Kidney (tissue), 14 donors: ENCODE data around the gene FBXW9. TPM values are rescaled to one million over a fixed set of nuclear protein-coding genes. Genes with fewer than 3 reads are reported as not detected.

Experiments used
- DNase-seq, 5 donors: peaks; one replicate each; pipeline ENCODE4 v3.0.0-alpha.2; 2013 to 2020
- FAIRE-seq: peaks from 2 replicates; lab custom pipeline; 2012; peaks lifted over from hg19 to GRCh38; lab: Jason Lieb, UNC
- H3K27ac ChIP-seq, 2 donors: one replicate each; pipeline ENCODE4 v1.7.0; 2013; ENCODE audit warnings: low read depth in 2 of 2, low read length in 2 of 2, inconsistent platforms in 1 of 2
- H3K27me3 ChIP-seq: one replicate; pipeline ENCODE4 v1.7.1; 2013; ENCODE audit warnings: low read length, inconsistent platforms; ENCODE audit not compliant: control insufficient read depth, insufficient read depth
- H3K36me3 ChIP-seq, 3 donors: one replicate each; pipeline versions ENCODE4 v1.7.0 to v1.7.1; 2013; ENCODE audit warnings: low read length in 3 of 3, control low read depth in 1 of 3, inconsistent platforms in 1 of 3; ENCODE audit not compliant: insufficient read depth in 3 of 3, control insufficient read depth in 2 of 3
- H3K4me1 ChIP-seq, 3 donors: one replicate each; pipeline versions ENCODE4 v1.7.0 to v1.7.1; 2013; ENCODE audit warnings: low read length in 3 of 3, inconsistent platforms in 1 of 3, low read depth in 1 of 3; ENCODE audit not compliant: control insufficient read depth in 2 of 3, insufficient read depth in 2 of 3
- H3K4me3 ChIP-seq, 3 donors: one replicate each; pipeline versions ENCODE4 v1.7.0 to v1.8.1; 2013; ENCODE audit warnings: low read length in 3 of 3, control low read depth in 1 of 3, inconsistent platforms in 1 of 3
- H3K9ac ChIP-seq, 3 donors: one replicate each; pipeline versions ENCODE4 v1.7.0 to v1.7.1; 2013; ENCODE audit warnings: low read length in 3 of 3, control low read depth in 1 of 3, inconsistent platforms in 1 of 3
- H3K9me3 ChIP-seq, 3 donors: one replicate each; pipeline versions ENCODE4 v1.7.0 to v1.7.1; 2013; ENCODE audit warnings: low read length in 3 of 3, control low read depth in 1 of 3, inconsistent platforms in 1 of 3; ENCODE audit not compliant: control insufficient read depth in 2 of 3, insufficient read depth in 1 of 3
- intact Hi-C: fragments of 100-400 bp; cut with DNase I; formaldehyde crosslinking; loops from one replicate; pipeline ENCODE4 v1.11.1; 2022
- polyA plus RNA-seq: library from polyadenylated mRNA; stranded (reverse); fragments of 350-450 nt; fragmentation: Illumina TruSeq; extraction: RNeasy Lipid Tissue Mini Kit (QIAGEN cat#74804); gene quantifications from one replicate; pipeline ENCODE4 v1.2.3, GENCODE V29; 2014; ENCODE audit warnings: low read depth, low replicate concordance; ENCODE audit not compliant: insufficient read depth
- total RNA-seq: library from RNA; stranded (reverse); fragmentation: NEBNext Ultra II Directional; extraction: Animal tissue kit (Norgen Biotek cat#: 25700); gene quantifications from one replicate; pipeline ENCODE4 v1.2.1, GENCODE V29; 2021
- TF ChIP-seq, protein P1 (sequence below): IDR thresholded peaks from 3 replicates; pipeline ENCODE4 v1.5.1; 2012; ENCODE audit warnings: mild to moderate bottlenecking, moderate library complexity, borderline replicate concordance; ENCODE audit not compliant: insufficient read depth; ENCODE audit errors: extremely low read depth
- donor health status: control.
- donor health status: control.
- donor health status: control.
- donor health status: control.
- donor health status: control.
- donor health status: DM: yes; HTN: yes; CAD: no.
- donor health status: Normal renal cell carcinoma (clear cell type).

Gene FBXW9
- total and polyA plus RNA-seq, 2 donors from 2014 or later, result 11.4 to 14.9 TPM

DNA sequence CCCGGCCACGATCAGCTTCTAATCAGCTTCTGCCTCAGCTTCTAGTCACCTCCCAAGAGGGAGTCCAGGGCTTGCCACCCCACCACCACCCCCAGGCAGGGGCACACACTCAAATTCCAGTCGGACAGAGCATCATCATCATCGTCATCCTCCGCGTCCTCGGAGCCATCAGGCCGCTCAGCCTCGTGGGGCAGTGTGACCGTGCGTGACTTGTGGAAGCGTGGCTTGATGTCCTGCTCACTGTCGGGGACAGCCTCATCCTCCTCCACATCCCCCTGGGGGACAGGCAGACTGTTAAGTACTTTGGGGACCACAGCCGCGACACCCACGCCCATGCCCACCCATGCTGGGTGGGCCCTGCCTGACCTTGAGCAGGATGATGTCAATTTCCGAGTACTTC lies 14.8 kb upstream of the FBXW9 start:
- H3K36me3 ChIP-seq, result peaks cover 9 to 48% (median 26%) of the 10 kb centered on the region in 3 donors
- DNase-seq, result no peak
- H3K4me3 ChIP-seq, result no peak overlapping the region
- no peak for FAIRE-seq
- no peaks in the 10 kb centered on the region for H3K4me1 ChIP-seq
- H3K9ac ChIP-seq, result no peak overlapping the region
- H3K27ac ChIP-seq, result no peak overlapping the region
- TF ChIP-seq, protein P1, sequence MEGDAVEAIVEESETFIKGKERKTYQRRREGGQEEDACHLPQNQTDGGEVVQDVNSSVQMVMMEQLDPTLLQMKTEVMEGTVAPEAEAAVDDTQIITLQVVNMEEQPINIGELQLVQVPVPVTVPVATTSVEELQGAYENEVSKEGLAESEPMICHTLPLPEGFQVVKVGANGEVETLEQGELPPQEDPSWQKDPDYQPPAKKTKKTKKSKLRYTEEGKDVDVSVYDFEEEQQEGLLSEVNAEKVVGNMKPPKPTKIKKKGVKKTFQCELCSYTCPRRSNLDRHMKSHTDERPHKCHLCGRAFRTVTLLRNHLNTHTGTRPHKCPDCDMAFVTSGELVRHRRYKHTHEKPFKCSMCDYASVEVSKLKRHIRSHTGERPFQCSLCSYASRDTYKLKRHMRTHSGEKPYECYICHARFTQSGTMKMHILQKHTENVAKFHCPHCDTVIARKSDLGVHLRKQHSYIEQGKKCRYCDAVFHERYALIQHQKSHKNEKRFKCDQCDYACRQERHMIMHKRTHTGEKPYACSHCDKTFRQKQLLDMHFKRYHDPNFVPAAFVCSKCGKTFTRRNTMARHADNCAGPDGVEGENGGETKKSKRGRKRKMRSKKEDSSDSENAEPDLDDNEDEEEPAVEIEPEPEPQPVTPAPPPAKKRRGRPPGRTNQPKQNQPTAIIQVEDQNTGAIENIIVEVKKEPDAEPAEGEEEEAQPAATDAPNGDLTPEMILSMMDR, result no peak
- intact Hi-C loops, result no loop called here
- H3K27me3 ChIP-seq, result no peaks in the 10 kb centered on the region
- H3K9me3 ChIP-seq, result no peaks in the 10 kb centered on the region

- H3K36me3 ChIP-seq, result peaks cover 7 to 49% (median 29%) of the 10 kb centered on the region in 3 donors
- no peak for DNase-seq
- H3K9ac ChIP-seq, result no peak overlapping the region
- TF ChIP-seq, protein P1, result no peak
- no peak for FAIRE-seq
- intact Hi-C loops, result no loop called here
- no peaks in the 10 kb centered on the region for H3K4me1 ChIP-seq
- no peak overlapping the region for H3K27ac ChIP-seq
- H3K27me3 ChIP-seq, result no peaks in the 10 kb centered on the region
- no peaks in the 10 kb centered on the region for H3K9me3 ChIP-seq
- no peak overlapping the region for H3K4me3 ChIP-seq
Measured at GRCh38 chr19:12708641-12709040, 12.2 kb upstream of the FBXW9 start.

DNA sequence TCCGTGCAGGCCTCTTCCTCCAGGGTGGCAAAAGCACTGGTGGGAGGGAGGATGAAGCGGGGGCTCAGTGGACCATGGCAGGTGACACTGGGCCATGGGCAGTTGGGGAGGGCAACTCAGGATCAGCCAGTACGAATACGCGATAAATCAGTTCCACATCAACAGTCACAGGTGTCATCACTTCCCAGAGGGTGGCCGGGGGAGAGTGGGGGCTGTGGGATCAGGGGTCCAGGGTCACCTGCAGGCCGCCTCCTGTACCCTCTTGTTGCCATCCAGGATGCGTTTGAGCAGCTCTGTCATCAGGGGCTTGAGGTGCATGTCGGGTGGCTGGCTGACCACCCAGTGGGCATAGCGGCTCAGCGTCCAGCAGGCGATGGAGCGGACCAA lies 9.9 kb upstream of the FBXW9 start:
- Histone ChIP-seq H3K27ac (no peak overlapping the region), H3K4me3 (no peak overlapping the region), H3K27me3 (no peaks in the 10 kb centered on the region), H3K4me1 (no peaks in the 10 kb centered on the region), H3K9me3 (no peaks in the 10 kb centered on the region), H3K9ac (no peak overlapping the region), H3K36me3 (peaks cover 4 to 63% (median 31%) of the 10 kb centered on the region in 3 donors)
- TF ChIP-seq, protein P1, result no peak
- intact Hi-C loops, result no loop called here
- FAIRE-seq, result no peak
- DNase-seq, result no peak

DNA sequence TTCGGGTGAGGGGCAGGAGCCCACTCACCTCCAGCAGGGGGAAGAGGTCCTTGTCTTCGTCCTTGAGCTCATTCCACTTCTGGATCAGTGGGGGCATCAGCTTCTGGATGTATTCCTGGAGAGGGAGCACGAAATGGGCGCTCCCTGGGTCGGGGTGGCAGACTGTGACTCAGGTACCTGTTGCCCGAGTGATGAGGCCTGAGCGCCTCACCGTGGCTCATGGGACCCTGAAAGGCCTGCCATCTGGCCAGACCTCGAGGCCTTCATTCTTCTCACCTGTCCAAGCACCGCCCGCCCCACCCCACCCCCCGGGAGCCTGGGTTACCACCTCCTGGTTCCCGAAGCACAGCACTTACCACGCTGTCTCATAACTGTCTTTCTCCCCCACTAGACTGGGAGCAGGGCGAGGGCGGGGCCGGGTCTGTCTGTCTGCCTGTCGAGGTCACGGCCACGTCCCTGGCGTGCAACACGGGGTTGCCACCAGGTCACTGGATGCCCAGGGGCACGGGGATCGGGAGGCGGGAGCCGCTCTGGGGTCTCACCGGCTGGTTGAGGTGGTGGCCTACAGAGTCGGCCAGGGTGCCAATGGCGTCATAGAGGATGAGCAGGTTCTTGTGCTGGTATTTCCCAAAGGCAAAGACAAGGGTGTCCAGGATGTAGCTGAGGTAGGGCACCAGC lies 9.4 kb upstream of the FBXW9 start:
- FAIRE-seq, result no peak
- H3K4me1 ChIP-seq, result no peaks in the 10 kb centered on the region
- no peak overlapping the region for H3K4me3 ChIP-seq
- DNase-seq, result no peak
- no peak overlapping the region for H3K27ac ChIP-seq
- TF ChIP-seq, protein P1, result no peak
- intact Hi-C loops, result no loop called here
- H3K9ac ChIP-seq, result no peak overlapping the region
- H3K9me3 ChIP-seq, result no peaks in the 10 kb centered on the region
- peaks cover 4 to 63% (median 28%) of the 10 kb centered on the region in 3 donors for H3K36me3 ChIP-seq
- H3K27me3 ChIP-seq, result no peaks in the 10 kb centered on the region
